ENCODE measurements around the gene BNIP2.
"Not testable (repeated sequence)": the region's sequence is repeated elsewhere in the genome, so short reads cannot be mapped to it uniquely, and the experiment has no call there.

Gene BNIP2

GRCh38 chr15:59688782-59689625, at the start of gene BNIP2:
TSS of gene BNIP2 (minus strand) at chr15:59689320. CDS start at chr15:59682457, 6,863 bp downstream.
- peak; percentile 86 for DNase-seq (ENCODE audit: low read depth)

GRCh38 chr15:59738676-59739075, 49.6 kb upstream of the BNIP2 start:
- DNase-seq (ENCODE audit: low read depth), result no peak

- DNase-seq (ENCODE audit: low read depth), result no peak
Observed at GRCh38 chr15:59736181-59736580, 47.1 kb upstream of the BNIP2 start.

GRCh38 chr15:59725151-59725486, 36.0 kb upstream of the BNIP2 start:
- no peak for DNase-seq (ENCODE audit: low read depth)

- DNase-seq (ENCODE audit: low read depth), result no peak
Observed at GRCh38 chr15:59723687-59724346, 34.7 kb upstream of the BNIP2 start.

GRCh38 chr15:59722476-59722875, 33.4 kb upstream of the BNIP2 start:
- DNase-seq (ENCODE audit: low read depth), result no peak

- no peak for DNase-seq (ENCODE audit: low read depth)
Observed at GRCh38 chr15:59722037-59722436, 32.9 kb upstream of the BNIP2 start.

GRCh38 chr15:59721411-59721810, 32.3 kb upstream of the BNIP2 start:
- DNase-seq (ENCODE audit: low read depth), result no peak

- no peak for DNase-seq (ENCODE audit: low read depth)
Observed at GRCh38 chr15:59713177-59713576, 24.1 kb upstream of the BNIP2 start.

- DNase-seq (ENCODE audit: low read depth), result no peak
Observed at GRCh38 chr15:59711451-59712243, 22.5 kb upstream of the BNIP2 start.

- DNase-seq (ENCODE audit: low read depth), result no peak
Observed at GRCh38 chr15:59707619-59708018, 18.5 kb upstream of the BNIP2 start.

- DNase-seq (ENCODE audit: low read depth), result no peak
Observed at GRCh38 chr15:59703979-59704796, 15.1 kb upstream of the BNIP2 start.

- no peak for DNase-seq (ENCODE audit: low read depth)
Observed at GRCh38 chr15:59702351-59702750, 13.2 kb upstream of the BNIP2 start.

GRCh38 chr15:59701880-59702279, 12.8 kb upstream of the BNIP2 start:
- DNase-seq (ENCODE audit: low read depth), result no peak

- peak; percentile 52 for DNase-seq (ENCODE audit: low read depth)
Observed at GRCh38 chr15:59699810-59700431, 10.8 kb upstream of the BNIP2 start.

- DNase-seq (ENCODE audit: low read depth), result not testable (repeated sequence)
Observed at GRCh38 chr15:59698065-59698464, 8.9 kb upstream of the BNIP2 start.

- no peak for DNase-seq (ENCODE audit: low read depth)
Observed at GRCh38 chr15:59696332-59696731, 7.2 kb upstream of the BNIP2 start.

GRCh38 chr15:59694779-59695178, 5.7 kb upstream of the BNIP2 start:
- DNase-seq (ENCODE audit: low read depth), result no peak

GRCh38 chr15:59691194-59691805, 2.2 kb upstream of the BNIP2 start:
- DNase-seq (ENCODE audit: low read depth), result peak; percentile 24

GRCh38 chr15:59689626-59690236, 611 bp upstream of the BNIP2 start:
- peak; percentile 15 for DNase-seq (ENCODE audit: low read depth)

GRCh38 chr15:59688423-59688781, 718 bp downstream of the BNIP2 start:
- peak; percentile 28 for DNase-seq (ENCODE audit: low read depth)
